IMR-90 (cell line): ENCODE results near the gene MAML1. TPM values are rescaled to one million over a fixed set of nuclear protein-coding genes. Genes with fewer than 3 reads are reported as not detected.

Experiments used
- ATAC-seq: fragments of 200-7000 bp; cut with Tn5 transposase; 2 replicates; pipeline ENCODE4 v1.9.1; 2020; ENCODE audit warnings: low read depth, mild to moderate bottlenecking, moderate library complexity
- BruUV-seq: library from RNA; stranded (reverse); fragments of 400-500 nt; replicated peaks from 2 replicates; lab custom pipeline; 2021; lab: Mats Ljungman, UMichigan
- CTCF ChIA-PET: fragments of 300-600 bp; formaldehyde crosslinking; extraction: SDS; loops from one replicate; lab custom pipeline; 2021; ENCODE audit warnings: antibody characterized with exemption; lab: Yijun Ruan, JAX
- POLR2A ChIA-PET: fragments of 300-600 bp; sonication (Branson Sonifier 250); formaldehyde crosslinking; loops from one replicate; lab custom pipeline; 2022; ENCODE audit warnings: antibody characterized with exemption; ENCODE audit not compliant: unreplicated experiment; lab: Charles Lee
- DNase-seq: peaks from one replicate; pipeline ENCODE4 v3.0.0; 2013
- H2AFZ ChIP-seq: replicated peaks from 2 replicates; pipeline ENCODE3; 2013; ENCODE audit warnings: low read length, mild to moderate bottlenecking; ENCODE audit not compliant: poor library complexity
- H2AK5ac ChIP-seq: 2 replicates; pipeline ENCODE4 v1.6.1; 2013; ENCODE audit warnings: low read depth, low read length, inconsistent platforms
- H2AK9ac ChIP-seq: replicated peaks from 2 replicates; pipeline ENCODE3; 2013; ENCODE audit warnings: mild to moderate bottlenecking, low read depth, low read length, moderate library complexity; ENCODE audit not compliant: poor library complexity
- H2BK120ac ChIP-seq: 2 replicates; pipeline ENCODE4 v1.6.1; 2013; ENCODE audit warnings: low read depth, low read length, inconsistent platforms
- H2BK15ac ChIP-seq: 3 replicates; pipeline ENCODE4 v1.6.1; 2013; ENCODE audit warnings: low read depth, low read length, inconsistent platforms
- H2BK20ac ChIP-seq: 2 replicates; pipeline ENCODE4 v1.6.1; 2013; ENCODE audit warnings: low read depth, mild to moderate bottlenecking, inconsistent platforms, low read length, moderate library complexity
- H2BK5ac ChIP-seq: 2 replicates; pipeline ENCODE4 v1.6.1; 2013; ENCODE audit warnings: mild to moderate bottlenecking, low read depth, low read length, inconsistent platforms; ENCODE audit not compliant: poor library complexity, severe bottlenecking
- H3K14ac ChIP-seq: replicated peaks from 2 replicates; pipeline ENCODE4 v1.6.1; 2013; ENCODE audit warnings: low read depth, low read length, inconsistent platforms
- H3K18ac ChIP-seq: 2 replicates; pipeline ENCODE4 v1.6.1; 2013; ENCODE audit warnings: low read depth, low read length, control low read depth
- H3K23ac ChIP-seq: 2 replicates; pipeline ENCODE4 v1.6.1; 2013; ENCODE audit warnings: low read depth, low read length, inconsistent platforms
- H3K27ac ChIP-seq: 2 replicates; pipeline ENCODE4 v1.5.1; 2013; ENCODE audit warnings: mild to moderate bottlenecking, control low read depth, low read length; ENCODE audit not compliant: insufficient read depth
- H3K27me3 ChIP-seq: 2 replicates; pipeline ENCODE4 v1.6.1; 2013; ENCODE audit warnings: low read length; ENCODE audit not compliant: control insufficient read depth, insufficient read depth
- H3K36me3 ChIP-seq: 2 replicates; pipeline ENCODE4 v1.6.1; 2013; ENCODE audit warnings: low read length, mixed read lengths; ENCODE audit not compliant: control insufficient read depth, insufficient read depth
- H3K4ac ChIP-seq: 2 replicates; pipeline ENCODE4 v1.6.1; 2013; ENCODE audit warnings: low read depth, low read length, inconsistent platforms
- H3K4me1 ChIP-seq: 2 replicates; pipeline ENCODE4 v1.6.1; 2013; ENCODE audit warnings: low read length, mixed read lengths; ENCODE audit not compliant: control insufficient read depth, insufficient read depth
- H3K4me2 ChIP-seq: 2 replicates; pipeline ENCODE4 v1.6.1; 2013; ENCODE audit warnings: low read depth, mild to moderate bottlenecking, control low read depth, low read length, moderate library complexity
- H3K4me3 ChIP-seq: 2 replicates; pipeline ENCODE4 v1.5.1; 2013; ENCODE audit warnings: low read depth, mild to moderate bottlenecking, control low read depth, low read length, moderate library complexity; ENCODE audit not compliant: insufficient read depth
- H3K56ac ChIP-seq: 2 replicates; pipeline ENCODE4 v1.6.1; 2013; ENCODE audit warnings: low read length, inconsistent platforms; ENCODE audit not compliant: insufficient read depth; ENCODE audit errors: extremely low read depth
- H3K79me1 ChIP-seq, 2 experiments: 2 replicates each; pipeline ENCODE4 v1.6.1; 2013; ENCODE audit warnings: low read length in 2 of 2, inconsistent platforms in 1 of 2, low read depth in 1 of 2
- H3K9ac ChIP-seq: 2 replicates; pipeline ENCODE4 v1.6.1; 2013; ENCODE audit warnings: low read depth, low read length, control low read depth
- H3K9me1 ChIP-seq: 2 replicates; pipeline ENCODE4 v1.6.1; 2013; ENCODE audit warnings: low read length, inconsistent platforms; ENCODE audit not compliant: insufficient read depth
- H3K9me3 ChIP-seq: 2 replicates; pipeline ENCODE4 v1.6.1; 2013; ENCODE audit warnings: low read length; ENCODE audit not compliant: control insufficient read depth, insufficient read depth
- H4K20me1 ChIP-seq: 2 replicates; pipeline ENCODE4 v1.6.1; 2013; ENCODE audit warnings: low read length, inconsistent platforms; ENCODE audit not compliant: insufficient read depth
- H4K5ac ChIP-seq: 2 replicates; pipeline ENCODE4 v1.6.1; 2013; ENCODE audit warnings: mild to moderate bottlenecking, low read depth, low read length, control low read depth
- H4K8ac ChIP-seq, 2 experiments: 2 replicates each; pipeline ENCODE4 v1.6.1; 2013; ENCODE audit warnings: low read depth in 2 of 2, low read length in 2 of 2, control low read depth in 1 of 2, inconsistent platforms in 1 of 2
- H4K91ac ChIP-seq: 2 replicates; pipeline ENCODE4 v1.6.1; 2013; ENCODE audit warnings: low read depth, low read length, inconsistent platforms; ENCODE audit not compliant: insufficient read depth
- BHLHE40 ChIP-seq: fragments of 150-350 bp; IDR thresholded peaks from 2 replicates; pipeline ENCODE4 v1.6.1; 2016; ENCODE audit warnings: mild to moderate bottlenecking, low read depth, low read length
- CEBPB ChIP-seq: IDR thresholded peaks from 2 replicates; pipeline ENCODE4 v1.6.1; 2012; ENCODE audit warnings: low read depth, low read length, improper control_type of control experiment
- CHD1 ChIP-seq: IDR thresholded peaks from 2 replicates; pipeline ENCODE4 v1.6.1; 2012; ENCODE audit warnings: low read depth, low read length, improper control_type of control experiment
- FOS ChIP-seq: fragments of 150-350 bp; IDR thresholded peaks from 2 replicates; pipeline ENCODE4 v1.6.1; 2016; ENCODE audit warnings: low read depth, low read length
- MAZ ChIP-seq: IDR thresholded peaks from 2 replicates; pipeline ENCODE4 v1.6.1; 2012; ENCODE audit warnings: low read depth, mild to moderate bottlenecking, low read length, improper control_type of control experiment, moderate library complexity, borderline replicate concordance
- MXI1 ChIP-seq: IDR thresholded peaks from 2 replicates; pipeline ENCODE4 v1.6.1; 2012; ENCODE audit warnings: low read depth, mild to moderate bottlenecking, low read length, moderate library complexity, borderline replicate concordance
- NFE2L2 ChIP-seq: fragments of 150-350 bp; IDR thresholded peaks from 2 replicates; pipeline ENCODE4 v1.6.1; 2016; ENCODE audit warnings: low read depth, mild to moderate bottlenecking, low read length
- RAD21 ChIP-seq: IDR thresholded peaks from 2 replicates; pipeline ENCODE4 v1.6.1; 2012; ENCODE audit warnings: low read length, improper control_type of control experiment
- RCOR1 ChIP-seq: IDR thresholded peaks from 2 replicates; pipeline ENCODE4 v1.6.1; 2012; ENCODE audit warnings: mild to moderate bottlenecking, low read length, improper control_type of control experiment; ENCODE audit not compliant: insufficient replicate concordance
- RFX5 ChIP-seq: IDR thresholded peaks from 2 replicates; pipeline ENCODE4 v1.8.0; 2012; ENCODE audit warnings: low read depth, mild to moderate bottlenecking, low read length, moderate library complexity
- WGBS, 2 experiments: methylation state at CpG; one replicate each; pipeline versions ENCODE4 v1.1.5 to v1.1.7; 2013; ENCODE audit warnings: missing lambda C conversion rate in 2 of 2; ENCODE audit not compliant: insufficient read length in 1 of 2; ENCODE audit errors: extremely low coverage in 2 of 2; 5-methylcytosine and 5-hydroxymethylcytosine counted together
- dilution Hi-C: fragments of 300-500 bp; cut with HindIII; formaldehyde crosslinking; loops from one replicate; pipeline ENCODE4 v1.14.3; 2018; ENCODE audit warnings: low sequenced_read_pairs; ENCODE audit not compliant: unreplicated experiment
- in situ Hi-C: fragments of 300-500 bp; cut with MboI; formaldehyde crosslinking; loops from 3 replicates; pipeline ENCODE4 v1.14.3; 2019; ENCODE audit warnings: low sequenced_read_pairs, inconsistent platforms, mixed read lengths
- intact Hi-C: fragments of 100-400 bp; cut with micrococcal nuclease; formaldehyde crosslinking; loops from 2 replicates; pipeline ENCODE4 v1.10.0; 2022
- polyA plus RNA-seq, 3 experiments: library from polyadenylated mRNA; depleted of rRNA; stranded (reverse); fragments of >200 nt; gene quantifications; 2 replicates each; pipeline ENCODE4 v1.2.3, GENCODE V29; 2012; ENCODE audit warnings: low replicate concordance in 1 of 3
- total RNA-seq: library from RNA; depleted of rRNA; stranded (reverse); fragments of >200 nt; gene quantifications from 2 replicates; pipeline ENCODE4 v1.2.3, GENCODE V29; 2012
- TF ChIP-seq, protein P1 (sequence below): fragments of 150-350 bp; IDR thresholded peaks from 2 replicates; pipeline ENCODE4 v1.6.1; 2017; ENCODE audit warnings: mild to moderate bottlenecking, antibody characterized with exemption, low read length, low read depth

Gene MAML1
- total and polyA plus RNA-seq, 2 of the 4 experiments (the other 2 are of a cell fraction) = 4.7 to 10.2 TPM

DNA sequence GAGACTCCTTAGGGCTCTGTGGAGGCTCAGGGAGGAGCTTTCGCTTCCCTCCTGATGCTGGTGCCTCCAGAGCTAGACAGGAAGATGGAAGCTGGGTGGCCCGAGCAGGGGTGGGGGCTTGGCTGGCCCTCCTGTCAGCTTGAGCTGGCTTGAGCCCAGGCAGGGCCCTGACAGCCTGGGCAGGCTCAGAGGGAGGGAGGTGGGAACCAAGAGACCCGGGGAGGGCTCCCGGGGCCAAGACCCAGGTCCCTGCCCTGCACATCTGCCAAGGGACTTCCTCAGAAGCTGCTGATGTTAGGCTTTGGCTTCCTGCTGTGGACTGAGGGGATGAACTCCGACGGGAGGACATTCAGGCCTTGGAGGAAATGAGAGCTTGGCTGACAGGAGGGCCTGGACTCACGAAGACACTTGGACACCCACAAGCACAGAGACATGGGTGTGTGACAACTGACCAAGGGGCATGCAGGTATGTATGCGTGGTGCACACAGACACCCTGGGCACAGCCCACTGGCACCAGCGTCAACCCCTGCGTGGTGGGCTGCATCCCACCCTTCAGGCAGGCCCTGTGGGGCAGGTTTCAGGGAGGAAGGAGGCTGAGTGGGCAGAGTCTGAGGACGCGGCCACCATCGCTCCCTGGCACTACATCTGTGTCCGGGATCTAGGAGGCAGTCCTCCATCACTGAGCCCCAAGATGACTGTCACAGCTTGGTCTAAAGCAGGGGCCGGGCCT, 59.4 kb downstream of the MAML1 start (continued):
- no peak for TF ChIP-seq RCOR1

DNA sequence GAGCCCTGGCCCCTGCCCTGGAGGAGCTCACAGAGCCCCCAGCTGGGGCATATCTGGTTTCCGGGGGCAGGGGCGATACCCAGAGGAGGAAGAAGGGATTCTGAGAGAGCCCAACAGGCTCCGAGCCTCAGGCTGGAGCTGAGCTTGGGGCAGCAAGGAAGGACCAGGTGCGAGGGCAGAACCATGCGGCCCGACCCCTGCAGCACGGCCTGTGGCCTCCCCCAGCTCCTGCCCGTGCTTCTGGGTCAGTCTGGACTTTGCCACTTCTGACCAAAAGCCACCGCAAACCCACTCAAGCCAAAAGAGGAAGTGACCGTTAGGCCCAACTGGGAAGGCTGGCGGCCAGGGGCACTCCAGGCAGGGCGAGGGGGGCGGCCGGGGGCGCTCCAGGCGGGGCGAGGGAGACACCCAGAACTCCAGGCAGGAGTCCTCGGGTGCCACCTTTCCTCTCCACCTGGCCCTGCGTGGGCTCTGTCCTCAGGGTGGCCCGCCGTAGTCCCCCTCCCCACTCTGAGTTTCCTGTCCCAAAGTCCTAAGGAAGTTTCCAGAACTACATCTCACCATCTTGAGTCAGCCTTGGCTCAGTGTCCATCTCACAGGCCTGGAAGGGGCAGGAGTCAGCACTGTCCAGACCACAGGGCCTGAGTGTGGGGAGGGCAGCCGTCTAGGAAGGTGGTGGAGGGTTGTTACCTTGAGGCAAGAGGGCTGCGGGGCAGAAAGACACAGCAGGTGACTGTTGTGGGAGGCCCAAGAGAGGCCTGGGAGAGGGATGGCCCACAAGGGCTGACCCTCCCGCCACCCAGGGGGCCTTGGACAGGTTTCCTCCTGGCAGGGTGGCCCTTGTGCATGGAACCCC, 60.2 kb downstream of the MAML1 start:
- ATAC-seq = no peak
- ChIA-PET CTCF (no interaction called here), POLR2A (interaction anchor here (1.0 kb wide), 1 partner anchor 35 kb away, joined by 3 read pairs; no protein-coding TSS in a partner anchor)
- Histone ChIP-seq H2BK5ac (no peak overlapping the region), H4K91ac (no peak overlapping the region), H2AK9ac (no peak overlapping the region), H3K56ac (no peak overlapping the region), H2AFZ (no peak overlapping the region), H3K9ac (no peak overlapping the region), H4K8ac (no peak overlapping the region), H3K27ac (no peak overlapping the region), H2BK20ac (no peak overlapping the region), H3K18ac (no peak overlapping the region), H3K4me3 (no peak overlapping the region), H3K23ac (no peak overlapping the region), H2AK5ac (peak overlapping the region; percentile 1; the same call in 1 of the 2 replicates), H2BK15ac (no peak overlapping the region), H3K4me2 (no peak overlapping the region), H4K5ac (no peak overlapping the region), H3K9me1 (no peaks in the 10 kb centered on the region), H3K79me1 (no peaks in the 10 kb centered on the region), H3K9me3 (no peaks in the 10 kb centered on the region), H4K20me1 (0 out of 2 replicates have a peak, but pooled peaks cover 7% of the 10 kb centered on the region), H3K27me3 (no peaks in the 10 kb centered on the region), H3K14ac (no peak overlapping the region), H3K4ac (no peak overlapping the region), H3K4me1 (peaks cover 9% of the 10 kb centered on the region; the same call in 1 of the 2 replicates), H2BK120ac (no peak overlapping the region), H3K36me3 (peaks cover 11% of the 10 kb centered on the region; the same call in 1 of the 2 replicates)
- BruUV-seq = no TSS peak
- DNase-seq = no peak
- TF ChIP-seq RFX5 (no peak), RAD21 (no peak), CHD1 (no peak), NFE2L2 (no peak), MXI1 (no peak), MAZ (no peak), BHLHE40 (no peak), FOS (no peak), RCOR1 (no peak), CEBPB (no peak)
- TF ChIP-seq, protein P1, sequence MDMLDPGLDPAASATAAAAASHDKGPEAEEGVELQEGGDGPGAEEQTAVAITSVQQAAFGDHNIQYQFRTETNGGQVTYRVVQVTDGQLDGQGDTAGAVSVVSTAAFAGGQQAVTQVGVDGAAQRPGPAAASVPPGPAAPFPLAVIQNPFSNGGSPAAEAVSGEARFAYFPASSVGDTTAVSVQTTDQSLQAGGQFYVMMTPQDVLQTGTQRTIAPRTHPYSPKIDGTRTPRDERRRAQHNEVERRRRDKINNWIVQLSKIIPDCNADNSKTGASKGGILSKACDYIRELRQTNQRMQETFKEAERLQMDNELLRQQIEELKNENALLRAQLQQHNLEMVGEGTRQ = no peak
- intact Hi-C loops = no loop called here
- WGBS, 2 experiments = 94% methylated on average over 10 of the region's 24 CpGs; no CpG with 5 or more reads in 1 of the 2 experiments
- dilution Hi-C loops = no loop called here
- in situ Hi-C loops = no loop called here
